PC-9 (cell line): ENCODE data around the gene SPSB3.

ENCODE experiments used
- EZH2 ChIP-seq: fragments of 200-600 bp; sonication (generic); IDR thresholded peaks from 2 replicates; pipeline ENCODE4 v1.8.0; 2017; ENCODE audit warnings: antibody characterized with exemption, low read depth
- TF ChIP-seq, protein P1 (sequence below): fragments of 200-600 bp; sonication (generic); conservative IDR thresholded peaks from 2 replicates; pipeline ENCODE4 v1.6.1; 2017; ENCODE audit warnings: mixed run types, antibody characterized with exemption, mild to moderate bottlenecking, moderate library complexity

DNA sequence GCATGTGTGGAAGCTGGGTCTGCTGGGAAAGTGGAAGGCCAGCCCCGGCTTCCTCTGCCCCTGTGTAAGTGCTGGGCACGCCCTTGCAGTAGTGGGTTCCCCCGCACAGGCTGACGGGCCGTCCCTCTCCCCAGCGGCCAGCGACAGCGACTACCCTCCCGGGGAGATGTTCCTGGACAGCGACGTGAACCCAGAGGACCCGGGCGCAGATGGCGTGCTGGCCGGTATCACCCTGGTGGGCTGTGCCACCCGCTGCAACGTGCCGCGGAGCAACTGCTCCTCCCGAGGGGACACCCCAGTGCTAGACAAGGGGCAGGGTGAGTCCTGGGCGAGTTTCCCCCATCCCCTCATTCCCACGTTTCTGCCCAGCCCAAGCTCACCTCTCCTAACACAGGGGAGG lies 16.5 kb downstream of the SPSB3 start:
- TF ChIP-seq, protein P1, sequence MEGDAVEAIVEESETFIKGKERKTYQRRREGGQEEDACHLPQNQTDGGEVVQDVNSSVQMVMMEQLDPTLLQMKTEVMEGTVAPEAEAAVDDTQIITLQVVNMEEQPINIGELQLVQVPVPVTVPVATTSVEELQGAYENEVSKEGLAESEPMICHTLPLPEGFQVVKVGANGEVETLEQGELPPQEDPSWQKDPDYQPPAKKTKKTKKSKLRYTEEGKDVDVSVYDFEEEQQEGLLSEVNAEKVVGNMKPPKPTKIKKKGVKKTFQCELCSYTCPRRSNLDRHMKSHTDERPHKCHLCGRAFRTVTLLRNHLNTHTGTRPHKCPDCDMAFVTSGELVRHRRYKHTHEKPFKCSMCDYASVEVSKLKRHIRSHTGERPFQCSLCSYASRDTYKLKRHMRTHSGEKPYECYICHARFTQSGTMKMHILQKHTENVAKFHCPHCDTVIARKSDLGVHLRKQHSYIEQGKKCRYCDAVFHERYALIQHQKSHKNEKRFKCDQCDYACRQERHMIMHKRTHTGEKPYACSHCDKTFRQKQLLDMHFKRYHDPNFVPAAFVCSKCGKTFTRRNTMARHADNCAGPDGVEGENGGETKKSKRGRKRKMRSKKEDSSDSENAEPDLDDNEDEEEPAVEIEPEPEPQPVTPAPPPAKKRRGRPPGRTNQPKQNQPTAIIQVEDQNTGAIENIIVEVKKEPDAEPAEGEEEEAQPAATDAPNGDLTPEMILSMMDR: no peak
- no peak for TF ChIP-seq EZH2
